Measurements from ENCODE around the gene SGMS1. TPM values are rescaled to one million over a fixed set of nuclear protein-coding genes. Genes with fewer than 3 reads are reported as not detected.

Gene SGMS1
- total RNA-seq, 2 donors from 2014 or later: 19.4 to 19.5 TPM

DNA sequence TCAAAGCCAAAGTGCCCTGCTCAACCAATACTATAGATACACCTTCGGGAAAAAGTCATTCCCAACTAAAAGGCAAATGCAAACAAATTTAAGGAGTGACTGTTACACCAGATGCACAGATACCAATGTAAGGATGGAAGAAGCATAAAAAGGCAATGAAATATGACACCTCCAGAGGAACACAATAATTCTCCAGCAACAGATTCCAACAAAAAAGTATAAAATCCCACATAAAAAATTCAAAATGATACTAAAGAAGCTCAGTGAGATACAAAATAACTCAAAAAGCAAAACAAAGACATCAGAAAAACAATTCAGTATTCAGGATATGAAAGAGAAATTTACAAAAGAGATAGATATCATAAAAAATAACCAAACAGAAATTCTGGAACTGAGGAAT is 328.4 kb downstream of the SGMS1 start:
- Histone ChIP-seq H3K27me3 (no peaks in the 10 kb centered on the region), H3K9me3 (no peaks in the 10 kb centered on the region), H3K4me3 (no peak overlapping the region), H3K27ac (no peak overlapping the region), H3K4me1 (no peaks in the 10 kb centered on the region), H3K9ac (ENCODE audit: low read depth in 2 of 2, low read length in 2 of 2) (no peak overlapping the region), H3K36me3 (no peaks in the 10 kb centered on the region)
- no peak for DNase-seq
- intact Hi-C loops (cut with DNase I): no loop called here
- TF ChIP-seq, protein P1, sequence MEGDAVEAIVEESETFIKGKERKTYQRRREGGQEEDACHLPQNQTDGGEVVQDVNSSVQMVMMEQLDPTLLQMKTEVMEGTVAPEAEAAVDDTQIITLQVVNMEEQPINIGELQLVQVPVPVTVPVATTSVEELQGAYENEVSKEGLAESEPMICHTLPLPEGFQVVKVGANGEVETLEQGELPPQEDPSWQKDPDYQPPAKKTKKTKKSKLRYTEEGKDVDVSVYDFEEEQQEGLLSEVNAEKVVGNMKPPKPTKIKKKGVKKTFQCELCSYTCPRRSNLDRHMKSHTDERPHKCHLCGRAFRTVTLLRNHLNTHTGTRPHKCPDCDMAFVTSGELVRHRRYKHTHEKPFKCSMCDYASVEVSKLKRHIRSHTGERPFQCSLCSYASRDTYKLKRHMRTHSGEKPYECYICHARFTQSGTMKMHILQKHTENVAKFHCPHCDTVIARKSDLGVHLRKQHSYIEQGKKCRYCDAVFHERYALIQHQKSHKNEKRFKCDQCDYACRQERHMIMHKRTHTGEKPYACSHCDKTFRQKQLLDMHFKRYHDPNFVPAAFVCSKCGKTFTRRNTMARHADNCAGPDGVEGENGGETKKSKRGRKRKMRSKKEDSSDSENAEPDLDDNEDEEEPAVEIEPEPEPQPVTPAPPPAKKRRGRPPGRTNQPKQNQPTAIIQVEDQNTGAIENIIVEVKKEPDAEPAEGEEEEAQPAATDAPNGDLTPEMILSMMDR (IDR thresholded peaks at IDR 0.05): no peak

DNA sequence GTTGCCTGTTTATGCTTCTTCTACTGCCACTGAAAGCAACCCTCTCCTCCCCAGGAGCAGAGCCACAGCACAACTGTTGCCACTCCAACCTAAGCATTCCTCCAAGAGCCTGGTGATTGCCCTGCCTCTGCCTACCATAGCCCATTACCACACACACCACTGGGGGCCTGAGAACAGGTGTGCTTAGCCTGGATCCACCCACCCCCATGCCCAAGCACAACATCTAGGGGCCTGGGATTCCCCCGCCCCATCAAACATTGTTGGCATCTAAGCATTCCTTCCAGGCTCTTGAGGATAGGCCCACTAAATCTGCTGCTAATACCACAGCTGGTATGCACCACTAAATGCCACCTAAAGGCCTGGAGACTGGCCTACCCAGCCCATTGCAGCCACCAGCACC is 329.2 kb downstream of the SGMS1 start:
- no peaks in the 10 kb centered on the region for H3K27me3 ChIP-seq
- no peaks in the 10 kb centered on the region for H3K4me1 ChIP-seq
- no peak for DNase-seq
- H3K9me3 ChIP-seq: no peaks in the 10 kb centered on the region
- no peak overlapping the region for H3K9ac ChIP-seq (ENCODE audit: low read depth in 2 of 2, low read length in 2 of 2)
- H3K36me3 ChIP-seq: no peaks in the 10 kb centered on the region
- intact Hi-C loops (cut with DNase I): no loop called here
- H3K27ac ChIP-seq: no peak overlapping the region
- no peak overlapping the region for H3K4me3 ChIP-seq
- TF ChIP-seq, protein P1 (IDR thresholded peaks at IDR 0.05): no peak

DNA sequence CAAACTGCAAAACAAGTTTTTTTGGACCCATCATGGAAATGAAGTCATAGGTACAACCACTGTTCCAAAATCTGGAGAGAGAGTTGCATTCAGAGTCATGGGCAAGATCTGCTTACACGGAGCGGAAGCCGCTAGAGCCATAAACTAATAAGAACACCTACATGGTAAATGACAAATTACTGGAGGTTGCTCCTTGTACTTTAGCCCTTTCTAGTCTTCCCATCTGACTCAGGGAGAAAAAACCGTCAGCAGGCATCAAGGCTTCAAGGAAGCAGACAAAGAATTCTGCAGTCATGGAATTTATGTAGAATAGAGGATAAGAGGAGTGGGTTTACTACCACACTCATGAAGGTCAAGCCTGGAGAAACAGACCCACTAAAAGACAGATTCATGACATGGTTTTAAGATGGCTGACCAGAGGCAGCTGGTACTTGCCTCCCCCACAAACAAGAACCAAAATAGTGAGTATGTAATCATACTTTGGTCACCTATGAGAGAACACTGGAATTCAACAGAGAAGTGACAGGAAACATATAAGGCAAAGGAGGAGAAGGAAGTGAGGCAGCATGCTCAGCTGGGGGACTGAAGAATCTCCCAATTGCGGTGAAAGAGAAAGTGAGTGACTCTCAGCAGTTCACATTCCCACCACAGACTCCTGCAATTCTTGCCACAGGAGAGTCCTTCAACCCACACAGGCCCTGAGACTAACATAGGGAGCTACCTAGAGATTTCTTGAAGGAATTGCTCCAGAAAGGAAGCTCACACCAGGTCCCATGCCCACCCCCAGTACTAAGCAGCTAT is 330.0 kb downstream of the SGMS1 start:
- Histone ChIP-seq H3K9ac (ENCODE audit: low read depth in 2 of 2, low read length in 2 of 2) (peak overlapping the region in 1 of 2 donors; percentile 13), H3K4me3 (no peak overlapping the region), H3K4me1 (no peaks in the 10 kb centered on the region), H3K36me3 (no peaks in the 10 kb centered on the region), H3K27me3 (no peaks in the 10 kb centered on the region), H3K9me3 (no peaks in the 10 kb centered on the region), H3K27ac (peak overlapping the region; percentile 59)
- TF ChIP-seq, protein P1 (IDR thresholded peaks at IDR 0.05): no peak
- intact Hi-C loops (cut with DNase I): no loop called here
- DNase-seq: peak; percentile 22

DNA sequence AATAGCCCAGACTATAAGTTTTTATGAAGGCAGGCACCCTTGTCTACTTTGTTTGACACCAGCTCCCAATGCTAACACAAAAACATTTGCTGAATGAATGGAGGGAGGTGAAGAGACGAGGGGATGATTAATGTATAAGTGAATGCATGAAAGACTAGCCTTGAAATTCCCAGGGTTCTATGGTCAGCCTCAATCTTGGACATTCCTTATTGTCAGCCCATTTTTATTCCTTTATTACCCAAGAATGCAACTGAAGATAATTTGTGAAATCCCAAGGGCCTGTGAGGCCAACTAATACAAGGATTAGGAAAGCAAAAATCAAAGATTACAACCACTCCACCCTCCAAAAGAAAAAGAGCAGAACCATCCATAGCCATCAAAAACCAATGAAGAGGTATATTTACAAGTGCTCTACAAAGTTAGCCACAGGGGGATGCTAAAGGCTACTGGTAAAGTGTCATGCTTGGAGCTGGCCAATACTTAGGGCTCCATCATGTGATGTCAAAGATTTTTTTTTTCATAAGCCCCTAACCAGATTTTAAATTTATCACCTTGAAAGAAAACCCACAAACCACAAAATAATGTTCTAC is 332.4 kb downstream of the SGMS1 start:
- intact Hi-C loops (cut with DNase I): no loop called here
- no peak overlapping the region for H3K27ac ChIP-seq
- H3K9ac ChIP-seq (ENCODE audit: low read depth in 2 of 2, low read length in 2 of 2): no peak overlapping the region

DNA sequence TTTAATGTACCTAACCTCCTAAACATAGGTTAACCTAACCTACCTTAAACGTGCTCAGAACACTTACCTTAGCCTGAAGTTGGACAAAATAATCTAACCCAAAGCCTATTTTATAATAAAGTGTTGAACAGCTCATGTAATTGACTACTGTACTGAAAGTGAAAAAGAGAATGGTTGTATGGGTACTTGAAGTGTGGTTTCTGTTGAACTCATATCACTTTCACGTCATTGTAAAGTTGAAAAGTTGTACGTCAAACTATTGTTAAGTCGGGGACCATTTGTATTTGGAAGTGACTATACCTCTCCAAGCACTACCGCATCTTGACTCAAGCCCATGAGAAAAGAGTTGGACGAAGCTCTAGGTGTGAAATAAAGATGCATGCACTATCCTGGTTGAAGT is 334.6 kb downstream of the SGMS1 start:
- TF ChIP-seq, protein P1 (IDR thresholded peaks at IDR 0.05): no peak
- no peak overlapping the region for H3K27ac ChIP-seq

More for the DNA sequence above, 332.4 kb downstream of the SGMS1 start:
- no peak overlapping the region for H3K4me3 ChIP-seq
- no peak for DNase-seq
- no peaks in the 10 kb centered on the region for H3K4me1 ChIP-seq
- H3K36me3 ChIP-seq: no peaks in the 10 kb centered on the region
- TF ChIP-seq, protein P1 (IDR thresholded peaks at IDR 0.05): no peak
- no peaks in the 10 kb centered on the region for H3K9me3 ChIP-seq
- no peaks in the 10 kb centered on the region for H3K27me3 ChIP-seq

More for the DNA sequence above, 334.6 kb downstream of the SGMS1 start:
- intact Hi-C loops (cut with DNase I): loop anchor here (10.0 kb wide), 1 partner anchor 346 kb away; no protein-coding TSS in a partner anchor
- H3K4me1 ChIP-seq: no peaks in the 10 kb centered on the region
- H3K9ac ChIP-seq (ENCODE audit: low read depth in 2 of 2, low read length in 2 of 2): no peak overlapping the region
- H3K4me3 ChIP-seq: no peak overlapping the region
- no peaks in the 10 kb centered on the region for H3K27me3 ChIP-seq
- no peak for DNase-seq
- H3K9me3 ChIP-seq: no peaks in the 10 kb centered on the region
- no peaks in the 10 kb centered on the region for H3K36me3 ChIP-seq
